Heart right ventricle (tissue), 16 donors: ENCODE results near the gene AGGF1. TPM values are rescaled to one million over a fixed set of nuclear protein-coding genes. Genes with fewer than 3 reads are reported as not detected.
A peak's percentile ranks its signal among the peaks of the same experiment; 100 is the strongest.

Experiments
- ATAC-seq, 8 donors: fragments of 200-7000 bp; cut with Tn5 transposase; one replicate each; pipeline ENCODE4 v1.9.1; 2020; ENCODE audit warnings: mild to moderate bottlenecking in 8 of 8, moderate library complexity in 8 of 8, moderate number of reproducible peaks in 1 of 8
- DNase-seq, 2 donors: peaks; one replicate each; pipeline ENCODE4 v3.0.0-alpha.2; 2020
- H3K27ac ChIP-seq, 10 donors: fragments of 200-600 bp; sonication (generic) in 2 of 10; one replicate each; pipeline versions ENCODE4 v1.5.0 to v1.8.0; 2020 to 2022; ENCODE audit warnings: mild to moderate bottlenecking in 3 of 10
- H3K27me3 ChIP-seq, 7 donors: fragments of 200-600 bp; one replicate each; pipeline ENCODE4 v1.8.0; 2021 to 2022; ENCODE audit warnings: mild to moderate bottlenecking in 2 of 7
- H3K36me3 ChIP-seq, 9 donors: fragments of 200-600 bp; sonication (generic) in 1 of 9; one replicate each; pipeline versions ENCODE4 v1.5.0 to v1.8.0; 2020 to 2022; ENCODE audit warnings: mild to moderate bottlenecking in 2 of 9
- H3K4me1 ChIP-seq, 9 donors: fragments of 200-600 bp; sonication (generic) in 1 of 9; one replicate each; pipeline versions ENCODE4 v1.5.0 to v1.8.0; 2020 to 2022; ENCODE audit warnings: mild to moderate bottlenecking in 4 of 9
- H3K4me3 ChIP-seq, 10 donors: fragments of 200-600 bp; sonication (generic) in 2 of 10; one replicate each; pipeline versions ENCODE4 v1.5.0 to v1.8.0; 2020 to 2022; ENCODE audit warnings: mild to moderate bottlenecking in 7 of 10, moderate library complexity in 2 of 10
- H3K9me3 ChIP-seq, 11 donors: fragments of 200-600 bp in 10 of 11; sonication (generic) in 2 of 11; one replicate each; pipeline versions ENCODE4 v1.5.0 to v1.8.0; 2013 to 2022; ENCODE audit warnings: mild to moderate bottlenecking in 2 of 11, control low read depth in 1 of 11, moderate library complexity in 1 of 11
- WGBS, 2 donors: extraction: QIAGEN DNeasy Blood & Tissue Kit; methylation state at CpG; one replicate each; pipeline ENCODE4 v1.1.7; 2013; ENCODE audit warnings: inconsistent platforms in 1 of 2; 5-methylcytosine and 5-hydroxymethylcytosine counted together
- intact Hi-C, 10 donors: fragments of 100-400 bp; cut with DNase I; formaldehyde crosslinking; loops; one replicate each; pipeline versions ENCODE4 v1.11.1 to v1.14.2; 2022
- polyA plus RNA-seq, 2 donors: library from polyadenylated mRNA; stranded (reverse); fragments of 200-250 nt; gene quantifications; one replicate each; pipeline ENCODE4 v1.2.3, GENCODE V29; 2013
- total RNA-seq, 10 donors: library from RNA; stranded (reverse); fragmentation: NEBNext Ultra II Directional in 3 of 10; extraction: Animal tissue kit (Norgen Biotek cat#: 25700) in 3 of 10; gene quantifications; one replicate each; pipeline versions ENCODE4 v1.2.1 to v1.2.4, GENCODE V29; 2021 to 2023
- TF ChIP-seq, protein P1 (sequence below), 9 donors: fragments of 200-600 bp; sonication (generic) in 2 of 9; IDR thresholded peaks; one replicate each; pipeline versions ENCODE4 v1.5.0 to v1.8.0; 2021 to 2022; ENCODE audit warnings: antibody characterized with exemption in 9 of 9, mild to moderate bottlenecking in 5 of 9, moderate library complexity in 1 of 9
- donor health status: Arrhythmogenic right ventricular cardiomyopathy.
- donor health status: ischemic (EF 13 %, LVEDD 7.1; RV severe dilation, severe dysfunction).
- donor health status: healthy with polysubstance abuse.
- donor health status: DM: no; HTN: yes; CAD: no.
- donor health status: DM: no; HTN: no; CAD: no.
- donor health status: ischemic (EF 25% LVEDD 6.9; RV normal size, moderate dysfunction).
- donor health status: ischemic (EF 25% LVEDD 5.7; RV mildly dilated, moderate dysfunction).
- donor health status: healthy.
- donor health status: DM: yes; HTN: yes; CAD: no.
- donor health status: Ischemic cardiomyopathy.
- donor health status: ischemic (EF 35%, LVEDD 5.7; RV mildly dilated, moderate dysfunction).
- donor health status: nonischemic (EF 11% LVEDD 7.7; RV severe dilation, severe dysfunction).
- donor health status: DM: yes; HTN: yes; CAD: no.
- donor health status: PGD.
- donor health status: ischemic (EF 29% LVEDD 5.4; RV normal size, mild dysfunction).
- donor health status: nonischemic (EF 23%, LVEDD 6.1; RV moderate dilation, normal function).

Gene AGGF1
- total and polyA plus RNA-seq, 12 donors, result 7.3 to 20.6 (median 15.7) TPM

DNA sequence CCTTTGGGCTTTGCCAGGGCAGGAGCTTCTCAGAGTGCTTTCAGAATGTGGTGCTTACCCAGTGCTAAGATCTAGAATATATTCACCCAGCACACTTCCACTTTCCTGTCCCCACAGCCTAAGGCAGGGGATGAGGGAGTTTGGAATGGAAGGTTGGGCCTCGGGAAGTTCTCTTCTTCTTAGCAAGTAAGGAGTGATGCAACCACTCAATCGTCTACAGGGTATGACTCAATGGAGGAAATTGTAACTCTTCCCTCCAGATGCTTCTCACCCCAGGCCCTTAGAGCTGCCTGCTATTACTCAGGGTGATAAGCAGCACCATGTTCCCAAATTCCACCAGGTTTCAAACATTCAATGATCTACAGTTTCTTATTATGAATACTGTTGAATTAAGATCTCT lies 30.8 kb upstream of the AGGF1 start:
- TF ChIP-seq, protein P1, sequence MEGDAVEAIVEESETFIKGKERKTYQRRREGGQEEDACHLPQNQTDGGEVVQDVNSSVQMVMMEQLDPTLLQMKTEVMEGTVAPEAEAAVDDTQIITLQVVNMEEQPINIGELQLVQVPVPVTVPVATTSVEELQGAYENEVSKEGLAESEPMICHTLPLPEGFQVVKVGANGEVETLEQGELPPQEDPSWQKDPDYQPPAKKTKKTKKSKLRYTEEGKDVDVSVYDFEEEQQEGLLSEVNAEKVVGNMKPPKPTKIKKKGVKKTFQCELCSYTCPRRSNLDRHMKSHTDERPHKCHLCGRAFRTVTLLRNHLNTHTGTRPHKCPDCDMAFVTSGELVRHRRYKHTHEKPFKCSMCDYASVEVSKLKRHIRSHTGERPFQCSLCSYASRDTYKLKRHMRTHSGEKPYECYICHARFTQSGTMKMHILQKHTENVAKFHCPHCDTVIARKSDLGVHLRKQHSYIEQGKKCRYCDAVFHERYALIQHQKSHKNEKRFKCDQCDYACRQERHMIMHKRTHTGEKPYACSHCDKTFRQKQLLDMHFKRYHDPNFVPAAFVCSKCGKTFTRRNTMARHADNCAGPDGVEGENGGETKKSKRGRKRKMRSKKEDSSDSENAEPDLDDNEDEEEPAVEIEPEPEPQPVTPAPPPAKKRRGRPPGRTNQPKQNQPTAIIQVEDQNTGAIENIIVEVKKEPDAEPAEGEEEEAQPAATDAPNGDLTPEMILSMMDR (IDR thresholded peaks at IDR 0.05), result no peak

DNA sequence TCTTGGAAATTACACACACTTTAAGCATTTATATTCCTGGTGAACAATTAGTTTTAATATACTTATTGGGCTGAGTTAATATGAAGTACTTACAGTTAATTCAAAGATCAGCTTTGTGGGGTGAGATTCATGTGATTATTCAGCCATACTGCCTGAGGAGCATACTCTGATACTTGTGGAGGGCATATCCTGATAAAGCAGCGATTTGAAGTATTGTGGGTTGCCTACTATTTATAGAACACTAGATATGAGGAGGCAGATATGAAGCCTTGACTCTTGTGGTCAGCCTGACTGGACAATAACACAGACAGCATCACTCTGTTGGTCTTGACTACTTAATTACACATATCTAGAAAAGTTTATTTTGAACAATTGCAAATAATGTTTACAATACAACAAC lies 27.0 kb upstream of the AGGF1 start:
- 14 to 15% methylated on average over 1 of the region's 1 CpG for WGBS, 2 donors
- no peak for DNase-seq
- Histone ChIP-seq H3K4me3 (no peak overlapping the region), H3K27ac (no peak overlapping the region), H3K36me3 (no peaks in the 10 kb centered on the region), H3K9me3 (no peaks in the 10 kb centered on the region), H3K27me3 (peaks cover 0 to 3% (median 0%) of the 10 kb centered on the region in 7 donors), H3K4me1 (no peaks in the 10 kb centered on the region)
- TF ChIP-seq, protein P1 (IDR thresholded peaks at IDR 0.05), result no peak
- intact Hi-C loops, result no loop called here
- ATAC-seq, result no peak

More for the DNA sequence above, 30.8 kb upstream of the AGGF1 start:
- 60 to 68% methylated on average over 2 of the region's 2 CpGs for WGBS, 2 donors
- Histone ChIP-seq H3K27me3 (peaks cover 0 to 3% (median 0%) of the 10 kb centered on the region in 7 donors), H3K27ac (no peak overlapping the region), H3K36me3 (no peaks in the 10 kb centered on the region), H3K4me3 (no peak overlapping the region), H3K9me3 (no peaks in the 10 kb centered on the region), H3K4me1 (no peaks in the 10 kb centered on the region)
- no peak for DNase-seq
- ATAC-seq, result peak in 1 of 8 donors; percentile 48
- intact Hi-C loops, result no loop called here

DNA sequence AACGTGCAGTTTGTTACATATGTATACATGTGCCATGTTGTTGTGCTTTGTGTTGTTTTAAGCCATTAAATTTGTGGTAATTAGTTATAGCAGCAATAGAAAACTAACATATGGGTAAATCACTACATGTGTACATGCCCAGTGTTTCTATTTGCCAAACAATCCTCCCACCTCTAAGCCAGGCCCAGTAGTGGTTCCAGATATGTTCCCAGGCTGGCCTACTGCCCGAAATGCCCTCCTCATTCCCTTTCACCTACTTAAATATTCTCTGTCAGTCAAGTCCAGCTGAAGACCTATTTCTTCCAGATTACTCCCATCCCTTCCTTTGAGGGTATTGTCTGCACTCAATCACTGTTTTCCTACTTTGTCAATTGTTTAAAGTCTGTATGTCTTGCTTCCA lies 24.1 kb upstream of the AGGF1 start:
- WGBS, 2 donors, result 81 to 82% methylated on average over 2 of the region's 2 CpGs
- Histone ChIP-seq H3K4me1 (no peaks in the 10 kb centered on the region), H3K9me3 (no peaks in the 10 kb centered on the region), H3K4me3 (no peak overlapping the region), H3K27me3 (peaks cover 0 to 3% (median 0%) of the 10 kb centered on the region in 7 donors), H3K27ac (no peak overlapping the region), H3K36me3 (no peaks in the 10 kb centered on the region)
- intact Hi-C loops, result no loop called here
- TF ChIP-seq, protein P1 (IDR thresholded peaks at IDR 0.05), result no peak
- ATAC-seq (peak in 2 of 8 donors; percentile 55 to 59), DNase-seq (no peak)

DNA sequence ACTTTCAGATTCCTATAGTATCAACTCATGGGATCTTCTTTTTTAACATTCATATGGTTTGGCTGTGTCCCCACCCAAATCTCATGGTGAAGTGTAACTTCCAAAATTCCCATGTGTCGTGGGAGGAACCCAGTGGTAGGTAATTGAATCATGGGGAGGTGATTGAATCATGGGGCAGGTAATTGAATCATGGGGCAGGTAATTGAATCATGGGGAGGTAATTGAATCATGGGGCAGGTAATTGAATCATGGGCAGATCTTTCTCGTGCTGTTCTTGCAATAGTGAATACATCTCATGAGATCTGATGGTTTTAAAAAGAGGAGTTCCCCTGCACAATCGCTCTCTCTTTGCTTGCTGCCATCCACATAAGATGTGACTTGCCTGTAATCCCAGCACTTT lies 21.8 kb upstream of the AGGF1 start:
- intact Hi-C loops, result no loop called here
- no peaks in the 10 kb centered on the region for H3K9me3 ChIP-seq

More for the DNA sequence above, 21.8 kb upstream of the AGGF1 start:
- no peak for DNase-seq
- no peak overlapping the region for H3K27ac ChIP-seq
- no peaks in the 10 kb centered on the region for H3K36me3 ChIP-seq
- TF ChIP-seq, protein P1 (IDR thresholded peaks at IDR 0.05), result no peak
- peaks cover 0 to 2% (median 0%) of the 10 kb centered on the region in 7 donors for H3K27me3 ChIP-seq
- 45 to 50% methylated on average over 3 of the region's 3 CpGs for WGBS, 2 donors
- no peak overlapping the region for H3K4me3 ChIP-seq
- no peaks in the 10 kb centered on the region for H3K4me1 ChIP-seq
- ATAC-seq, result no peak
